ENCODE measurements around the gene PLXNC1. TPM values are rescaled to one million over a fixed set of nuclear protein-coding genes. Genes with fewer than 3 reads are reported as not detected.

Gene PLXNC1
- total and polyA plus RNA-seq, 7 experiments from 2014 or later = 2.5 to 57.2 (median 12.6) TPM

DNA sequence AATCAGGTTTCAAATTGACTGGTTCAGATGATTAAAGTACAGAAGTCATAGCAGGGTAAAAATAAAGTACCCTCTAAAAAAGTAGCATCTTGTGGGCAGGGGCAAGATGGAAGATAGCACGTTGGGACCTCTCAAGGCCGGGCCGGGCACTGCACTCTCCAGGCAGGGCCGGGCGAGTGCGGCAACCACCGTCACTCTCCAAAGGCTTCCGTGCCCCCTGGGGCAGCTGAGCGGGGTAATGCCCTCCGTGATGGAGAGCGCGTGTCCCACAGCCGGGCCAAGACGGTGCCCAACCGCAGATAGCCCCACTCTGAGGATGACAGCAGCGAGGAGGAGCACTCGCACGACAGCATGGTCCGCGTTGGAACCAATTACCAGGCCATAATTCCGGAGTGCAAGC lies 8.6 kb upstream of the PLXNC1 start:
- CTCF ChIA-PET = interaction anchor here (1.2 kb wide), 1 partner anchor 395 kb away, joined by 3 read pairs; no protein-coding TSS in a partner anchor
- Histone ChIP-seq H3K4me3 (ENCODE audit: low read length) (no peak overlapping the region), H3K27me3 (ENCODE audit: control insufficient read depth in 2 of 2, insufficient read depth in 2 of 2, low read length in 2 of 2) (no peaks in the 10 kb centered on the region), H3K4me1 (ENCODE audit: control insufficient read depth in 2 of 2, insufficient read depth in 2 of 2, low read length in 2 of 2) (no peaks in the 10 kb centered on the region), H3K9me3 (ENCODE audit: control insufficient read depth in 2 of 3, low read length in 3 of 3) (no peaks in the 10 kb centered on the region), H3K27ac (ENCODE audit: low read depth, low read length) (no peak overlapping the region), H3K36me3 (ENCODE audit: control insufficient read depth in 2 of 3, insufficient read depth in 3 of 3, low read length in 3 of 3) (no peaks in the 10 kb centered on the region)
- no peak for ATAC-seq
- Mint-ChIP-seq H3K36me3 (no peaks in the 10 kb centered on the region), H3K9me3 (no peaks in the 10 kb centered on the region), H3K4me3 (no peak overlapping the region), H3K4me1 (peaks cover 0 to 2% (median 0%) of the 10 kb centered on the region in 7 donors), H3K27me3 (peaks cover 0 to 13% (median 0%) of the 10 kb centered on the region in 5 donors), H3K27ac (no peak overlapping the region)
- POLR2A ChIA-PET = no interaction called here
- intact Hi-C loops (cut with micrococcal nuclease) = loop anchor here (1.0 to 10.0 kb wide), 5 partner anchors 294 to 865 kb away; partner anchors contain the start of gene NDUFA12 (in 1 of the 2)
- DNase-seq = no peak

DNA sequence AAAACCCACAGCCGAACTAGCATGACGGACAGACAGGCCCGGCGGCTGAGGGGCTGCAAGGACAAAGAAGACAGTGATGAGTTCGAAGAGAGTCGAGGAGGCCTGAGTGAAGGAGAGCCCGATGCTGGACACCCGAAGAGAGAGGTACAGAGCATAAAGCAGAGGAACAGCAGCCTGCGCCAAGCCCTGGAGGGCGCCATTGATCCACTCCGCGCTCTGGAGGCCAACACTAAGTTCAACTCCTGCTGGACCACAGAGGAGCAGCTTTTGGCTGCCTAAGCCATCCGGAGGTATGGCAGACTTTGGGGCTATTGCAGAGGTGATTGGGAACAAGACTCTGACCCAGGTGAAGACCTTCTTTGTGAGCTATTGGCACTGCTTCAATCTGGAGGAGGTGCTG lies 7.8 kb upstream of the PLXNC1 start:
- DNase-seq = peak in 6 of 9 donors; percentile 28 to 57 (median 39)
- Histone ChIP-seq H3K4me1 (ENCODE audit: control insufficient read depth in 2 of 2, insufficient read depth in 2 of 2, low read length in 2 of 2) (no peaks in the 10 kb centered on the region), H3K9me3 (ENCODE audit: control insufficient read depth in 2 of 3, low read length in 3 of 3) (no peaks in the 10 kb centered on the region), H3K4me3 (ENCODE audit: low read length) (no peak overlapping the region), H3K36me3 (ENCODE audit: control insufficient read depth in 2 of 3, insufficient read depth in 3 of 3, low read length in 3 of 3) (no peaks in the 10 kb centered on the region), H3K27me3 (ENCODE audit: control insufficient read depth in 2 of 2, insufficient read depth in 2 of 2, low read length in 2 of 2) (no peaks in the 10 kb centered on the region), H3K27ac (ENCODE audit: low read depth, low read length) (no peak overlapping the region)
- Mint-ChIP-seq H3K27me3 (peaks cover 0 to 13% (median 0%) of the 10 kb centered on the region in 5 donors), H3K36me3 (no peaks in the 10 kb centered on the region), H3K27ac (peak overlapping the region in 1 of 9 donors; percentile 79), H3K4me3 (no peak overlapping the region), H3K9me3 (no peaks in the 10 kb centered on the region), H3K4me1 (peaks cover 0 to 2% (median under 1%) of the 10 kb centered on the region in 7 donors)
- intact Hi-C loops (cut with micrococcal nuclease) = loop anchor here (1.0 to 10.0 kb wide), 5 partner anchors 294 to 864 kb away; partner anchors contain the start of gene NDUFA12 (in 1 of the 2)
- ATAC-seq = peak; percentile 64
- ChIA-PET CTCF (interaction anchor here (1.0 kb wide), 1 partner anchor 395 kb away, joined by 3 read pairs; no protein-coding TSS in a partner anchor), POLR2A (no interaction called here)

DNA sequence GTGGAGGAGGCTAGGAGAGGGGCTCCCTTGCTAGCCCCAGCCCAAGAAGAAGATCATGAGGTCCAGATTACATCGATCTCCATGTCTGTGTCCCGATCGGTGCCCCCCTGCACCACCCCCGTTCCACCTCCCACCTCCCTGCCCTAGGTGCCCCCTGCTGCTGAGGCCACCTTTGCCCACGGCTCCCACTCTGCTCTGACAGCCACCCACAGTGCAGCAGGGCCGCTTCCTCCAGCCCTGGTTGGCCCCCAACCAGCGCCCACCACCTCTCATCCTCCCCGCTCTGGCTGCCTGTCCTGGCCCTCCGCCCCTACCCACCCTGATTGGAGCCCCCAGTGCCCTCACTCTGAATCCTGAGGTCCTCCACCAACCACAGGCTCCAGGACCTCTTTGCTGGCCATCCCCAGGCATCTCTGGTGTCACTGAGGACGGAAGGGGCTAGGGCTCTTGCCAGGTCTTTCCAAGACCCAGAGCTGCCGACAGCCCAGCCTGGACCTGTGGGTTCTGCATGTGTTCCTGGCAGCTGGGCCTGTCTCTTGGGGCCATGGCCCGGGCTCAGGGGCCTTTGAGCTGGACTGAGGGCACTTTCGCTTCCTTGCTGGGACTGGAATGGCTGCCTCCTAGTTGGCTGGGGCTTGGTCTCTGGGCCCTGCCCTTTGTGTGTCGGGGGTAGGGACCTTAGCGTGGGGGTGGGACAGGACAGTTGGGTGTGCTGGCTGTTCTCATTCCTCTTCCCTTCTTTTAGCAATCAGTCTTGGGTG lies 7.2 kb upstream of the PLXNC1 start:
- H3K9me3 Mint-ChIP-seq = no peaks in the 10 kb centered on the region

DNA sequence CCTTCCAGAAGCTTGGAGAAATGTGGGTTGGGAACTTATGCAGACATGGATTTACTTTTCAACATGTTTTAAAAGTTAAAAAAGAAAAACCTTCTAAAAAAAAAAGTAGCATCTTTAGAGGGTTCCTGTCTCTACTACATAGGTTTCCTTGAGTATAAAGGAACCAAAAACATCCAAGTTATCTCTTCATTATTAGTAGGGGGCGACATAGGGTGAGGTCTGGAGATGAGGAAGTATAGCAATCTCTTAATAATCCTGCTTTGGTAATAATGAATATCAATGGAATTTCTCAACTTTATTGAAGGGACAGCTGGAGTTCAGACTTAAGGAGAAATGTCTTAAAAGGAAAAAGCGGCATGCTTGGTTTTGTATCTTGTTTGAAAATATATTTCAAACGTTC lies 6.5 kb upstream of the PLXNC1 start:
- intact Hi-C loops (cut with micrococcal nuclease) = loop anchor here in 1 of 2 donors (10.0 kb wide), 2 partner anchors 503 to 863 kb away; partner anchors contain the start of gene NDUFA12
- POLR2A ChIA-PET = no interaction called here
- CTCF ChIA-PET = interaction anchor here (0.8 kb wide), 1 partner anchor 18 kb away, joined by 5 read pairs; no protein-coding TSS in a partner anchor

More for the DNA sequence above, 7.2 kb upstream of the PLXNC1 start:
- ATAC-seq (no peak), DNase-seq (no peak)
- H3K27me3 ChIP-seq (ENCODE audit: control insufficient read depth in 2 of 2, insufficient read depth in 2 of 2, low read length in 2 of 2) = no peaks in the 10 kb centered on the region
- Mint-ChIP-seq H3K4me1 (peaks cover 0 to 7% (median 2%) of the 10 kb centered on the region in 7 donors), H3K4me3 (no peak overlapping the region), H3K36me3 (no peaks in the 10 kb centered on the region), H3K27me3 (peaks cover 0 to 13% (median 0%) of the 10 kb centered on the region in 5 donors), H3K27ac (peak overlapping the region in 1 of 9 donors; percentile 46)
- no peaks in the 10 kb centered on the region for H3K4me1 ChIP-seq (ENCODE audit: control insufficient read depth in 2 of 2, insufficient read depth in 2 of 2, low read length in 2 of 2)
- H3K36me3 ChIP-seq (ENCODE audit: control insufficient read depth in 2 of 3, insufficient read depth in 3 of 3, low read length in 3 of 3) = no peaks in the 10 kb centered on the region
- intact Hi-C loops (cut with micrococcal nuclease) = loop anchor here in 1 of 2 donors (10.0 kb wide), 2 partner anchors 504 to 864 kb away; partner anchors contain the start of gene NDUFA12
- H3K4me3 ChIP-seq (ENCODE audit: low read length) = no peak overlapping the region
- H3K27ac ChIP-seq (ENCODE audit: low read depth, low read length) = no peak overlapping the region
- CTCF ChIA-PET = interaction anchor here (0.7 to 1.0 kb wide), 2 partner anchors 394 to 638 kb away, joined by 3 read pairs; no protein-coding TSS in a partner anchor
- no peaks in the 10 kb centered on the region for H3K9me3 ChIP-seq (ENCODE audit: control insufficient read depth in 2 of 3, low read length in 3 of 3)
- POLR2A ChIA-PET = no interaction called here

DNA sequence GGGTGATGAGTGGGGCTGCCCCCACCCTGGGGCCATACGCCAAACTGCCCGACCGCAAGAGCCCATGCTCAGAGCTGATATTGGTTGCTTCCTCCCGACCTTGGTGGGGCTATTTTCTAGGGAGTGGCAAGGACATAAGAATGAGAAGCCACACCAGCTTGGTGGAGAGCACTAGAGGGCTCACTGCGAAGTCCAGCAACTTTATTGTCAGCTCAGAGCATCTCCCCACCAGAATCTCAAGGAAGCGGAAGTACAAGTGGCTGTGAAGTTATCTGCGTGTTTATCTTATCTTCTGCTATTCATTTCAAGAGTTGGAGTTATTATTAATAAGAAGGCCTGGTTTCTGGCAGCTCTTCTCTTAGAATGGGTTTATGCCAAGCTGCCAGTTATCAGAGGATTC lies 4.9 kb upstream of the PLXNC1 start:
- Histone ChIP-seq H3K27me3 (ENCODE audit: control insufficient read depth in 2 of 2, insufficient read depth in 2 of 2, low read length in 2 of 2) (no peaks in the 10 kb centered on the region), H3K4me1 (ENCODE audit: control insufficient read depth in 2 of 2, insufficient read depth in 2 of 2, low read length in 2 of 2) (no peaks in the 10 kb centered on the region), H3K4me3 (ENCODE audit: low read length) (no peak overlapping the region), H3K27ac (ENCODE audit: low read depth, low read length) (no peak overlapping the region), H3K36me3 (ENCODE audit: control insufficient read depth in 2 of 3, insufficient read depth in 3 of 3, low read length in 3 of 3) (no peaks in the 10 kb centered on the region), H3K9me3 (ENCODE audit: control insufficient read depth in 2 of 3, low read length in 3 of 3) (no peaks in the 10 kb centered on the region)
- Mint-ChIP-seq H3K36me3 (no peaks in the 10 kb centered on the region), H3K4me1 (peaks cover 4 to 18% (median 9%) of the 10 kb centered on the region in 7 donors), H3K4me3 (no peak overlapping the region), H3K9me3 (no peaks in the 10 kb centered on the region), H3K27ac (no peak overlapping the region), H3K27me3 (peaks cover 0 to 19% (median 0%) of the 10 kb centered on the region in 5 donors)
- ChIA-PET CTCF (interaction anchor here (2.2 kb wide), 1 partner anchor 9 kb away, joined by 9 read pairs; no protein-coding TSS in a partner anchor), POLR2A (interaction anchor here (0.8 kb wide), 1 partner anchor 36 kb away, joined by 3 read pairs; no protein-coding TSS in a partner anchor)
- DNase-seq (no peak), ATAC-seq (no peak)
- intact Hi-C loops (cut with micrococcal nuclease) = loop anchor here in 1 of 2 donors (10.0 kb wide), 2 partner anchors 501 to 861 kb away; partner anchors contain the start of gene NDUFA12

More for the DNA sequence above, 6.5 kb upstream of the PLXNC1 start:
- H3K9me3 ChIP-seq (ENCODE audit: control insufficient read depth in 2 of 3, low read length in 3 of 3) = no peaks in the 10 kb centered on the region
- H3K27ac ChIP-seq (ENCODE audit: low read depth, low read length) = no peak overlapping the region
- no peaks in the 10 kb centered on the region for H3K36me3 Mint-ChIP-seq
- H3K36me3 ChIP-seq (ENCODE audit: control insufficient read depth in 2 of 3, insufficient read depth in 3 of 3, low read length in 3 of 3) = no peaks in the 10 kb centered on the region
- peaks cover 0 to 13% (median 0%) of the 10 kb centered on the region in 5 donors for H3K27me3 Mint-ChIP-seq
- DNase-seq (no peak), ATAC-seq (no peak)
- H3K4me1 ChIP-seq (ENCODE audit: control insufficient read depth in 2 of 2, insufficient read depth in 2 of 2, low read length in 2 of 2) = no peaks in the 10 kb centered on the region
- peak overlapping the region in 1 of 9 donors; percentile 46 for H3K27ac Mint-ChIP-seq
- no peaks in the 10 kb centered on the region for H3K27me3 ChIP-seq (ENCODE audit: control insufficient read depth in 2 of 2, insufficient read depth in 2 of 2, low read length in 2 of 2)
- no peaks in the 10 kb centered on the region for H3K9me3 Mint-ChIP-seq
- H3K4me3 ChIP-seq (ENCODE audit: low read length) = no peak overlapping the region
- no peak overlapping the region for H3K4me3 Mint-ChIP-seq
- H3K4me1 Mint-ChIP-seq = peaks cover 0 to 14% (median 6%) of the 10 kb centered on the region in 7 donors

DNA sequence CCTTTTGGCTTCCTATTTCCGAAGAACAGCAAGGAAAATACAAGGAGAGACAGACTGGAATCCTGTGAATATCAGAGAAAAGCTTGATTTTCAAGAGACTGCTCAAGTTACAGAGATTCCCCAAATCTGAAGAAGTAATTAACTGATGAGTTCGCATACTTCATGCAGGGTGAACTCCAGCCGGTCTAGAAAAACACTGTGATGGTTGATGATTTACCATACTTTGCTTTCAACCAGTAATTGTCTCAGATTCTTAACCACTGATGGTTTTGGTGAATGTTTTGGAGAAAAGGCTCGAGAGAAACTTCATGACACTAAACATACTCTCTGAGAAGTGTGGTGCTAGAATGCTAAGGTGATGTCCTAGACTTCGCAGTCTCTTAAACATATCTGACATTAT lies 4.4 kb upstream of the PLXNC1 start:
- H3K27me3 Mint-ChIP-seq = peaks cover 0 to 19% (median 0%) of the 10 kb centered on the region in 5 donors
- H3K27ac ChIP-seq (ENCODE audit: low read depth, low read length) = no peak overlapping the region
- H3K4me3 Mint-ChIP-seq = no peak overlapping the region
- no peaks in the 10 kb centered on the region for H3K4me1 ChIP-seq (ENCODE audit: control insufficient read depth in 2 of 2, insufficient read depth in 2 of 2, low read length in 2 of 2)
- H3K9me3 Mint-ChIP-seq = no peaks in the 10 kb centered on the region
- H3K4me3 ChIP-seq (ENCODE audit: low read length) = no peak overlapping the region
- H3K36me3 ChIP-seq (ENCODE audit: control insufficient read depth in 2 of 3, insufficient read depth in 3 of 3, low read length in 3 of 3) = no peaks in the 10 kb centered on the region
- DNase-seq = no peak
- intact Hi-C loops (cut with micrococcal nuclease) = loop anchor here in 1 of 2 donors (1.0 to 10.0 kb wide), 3 partner anchors 389 to 861 kb away; partner anchors contain the start of gene NDUFA12
- H3K27me3 ChIP-seq (ENCODE audit: control insufficient read depth in 2 of 2, insufficient read depth in 2 of 2, low read length in 2 of 2) = no peaks in the 10 kb centered on the region
- H3K27ac Mint-ChIP-seq = no peak overlapping the region
- H3K4me1 Mint-ChIP-seq = peaks cover 4 to 18% (median 9%) of the 10 kb centered on the region in 7 donors
- POLR2A ChIA-PET = interaction anchor here (0.8 kb wide), 1 partner anchor 37 kb away, joined by 3 read pairs; no protein-coding TSS in a partner anchor
- no peaks in the 10 kb centered on the region for H3K9me3 ChIP-seq (ENCODE audit: control insufficient read depth in 2 of 3, low read length in 3 of 3)
- ATAC-seq = no peak
- CTCF ChIA-PET = interaction anchor here (2.2 kb wide), 1 partner anchor 9 kb away, joined by 9 read pairs; no protein-coding TSS in a partner anchor
- no peaks in the 10 kb centered on the region for H3K36me3 Mint-ChIP-seq
